Heart right ventricle (tissue), 16 donors: ENCODE measurements around the gene HEXD. TPM values are rescaled to one million over a fixed set of nuclear protein-coding genes. Genes with fewer than 3 reads are reported as not detected.

Experiments
- ATAC-seq, 8 donors: fragments of 200-7000 bp; cut with Tn5 transposase; one replicate each; pipeline ENCODE4 v1.9.1; 2020; ENCODE audit warnings: mild to moderate bottlenecking in 8 of 8, moderate library complexity in 8 of 8, moderate number of reproducible peaks in 1 of 8
- DNase-seq, 2 donors: peaks; one replicate each; pipeline ENCODE4 v3.0.0-alpha.2; 2020
- H3K27ac ChIP-seq, 10 donors: fragments of 200-600 bp; sonication (generic) in 2 of 10; one replicate each; pipeline versions ENCODE4 v1.5.0 to v1.8.0; 2020 to 2022; ENCODE audit warnings: mild to moderate bottlenecking in 3 of 10
- H3K27me3 ChIP-seq, 7 donors: fragments of 200-600 bp; one replicate each; pipeline ENCODE4 v1.8.0; 2021 to 2022; ENCODE audit warnings: mild to moderate bottlenecking in 2 of 7
- H3K36me3 ChIP-seq, 9 donors: fragments of 200-600 bp; sonication (generic) in 1 of 9; one replicate each; pipeline versions ENCODE4 v1.5.0 to v1.8.0; 2020 to 2022; ENCODE audit warnings: mild to moderate bottlenecking in 2 of 9
- H3K4me1 ChIP-seq, 9 donors: fragments of 200-600 bp; sonication (generic) in 1 of 9; one replicate each; pipeline versions ENCODE4 v1.5.0 to v1.8.0; 2020 to 2022; ENCODE audit warnings: mild to moderate bottlenecking in 4 of 9
- H3K4me3 ChIP-seq, 10 donors: fragments of 200-600 bp; sonication (generic) in 2 of 10; one replicate each; pipeline versions ENCODE4 v1.5.0 to v1.8.0; 2020 to 2022; ENCODE audit warnings: mild to moderate bottlenecking in 7 of 10, moderate library complexity in 2 of 10
- H3K9me3 ChIP-seq, 11 donors: fragments of 200-600 bp in 10 of 11; sonication (generic) in 2 of 11; one replicate each; pipeline versions ENCODE4 v1.5.0 to v1.8.0; 2013 to 2022; ENCODE audit warnings: mild to moderate bottlenecking in 2 of 11, control low read depth in 1 of 11, moderate library complexity in 1 of 11
- CTCF ChIP-seq, 9 donors: fragments of 200-600 bp; sonication (generic) in 2 of 9; IDR thresholded peaks; one replicate each; pipeline versions ENCODE4 v1.5.0 to v1.8.0; 2021 to 2022; ENCODE audit warnings: antibody characterized with exemption in 9 of 9, mild to moderate bottlenecking in 5 of 9, moderate library complexity in 1 of 9
- WGBS, 2 donors: extraction: QIAGEN DNeasy Blood & Tissue Kit; methylation state at CpG; one replicate each; pipeline ENCODE4 v1.1.7; 2013; ENCODE audit warnings: inconsistent platforms in 1 of 2; 5-methylcytosine and 5-hydroxymethylcytosine counted together
- intact Hi-C, 10 donors: fragments of 100-400 bp; cut with DNase I; formaldehyde crosslinking; loops; one replicate each; pipeline versions ENCODE4 v1.11.1 to v1.14.2; 2022
- polyA plus RNA-seq, 2 donors: library from polyadenylated mRNA; stranded (reverse); fragments of 200-250 nt; gene quantifications; one replicate each; pipeline ENCODE4 v1.2.3, GENCODE V29; 2013
- total RNA-seq, 10 donors: library from RNA; stranded (reverse); fragmentation: NEBNext Ultra II Directional in 3 of 10; extraction: Animal tissue kit (Norgen Biotek cat#: 25700) in 3 of 10; gene quantifications; one replicate each; pipeline versions ENCODE4 v1.2.1 to v1.2.4, GENCODE V29; 2021 to 2023
- donor health status: Arrhythmogenic right ventricular cardiomyopathy.
- donor health status: ischemic (EF 13 %, LVEDD 7.1; RV severe dilation, severe dysfunction).
- donor health status: healthy with polysubstance abuse.
- donor health status: DM: no; HTN: yes; CAD: no.
- donor health status: DM: no; HTN: no; CAD: no.
- donor health status: ischemic (EF 25% LVEDD 6.9; RV normal size, moderate dysfunction).
- donor health status: ischemic (EF 25% LVEDD 5.7; RV mildly dilated, moderate dysfunction).
- donor health status: healthy.
- donor health status: DM: yes; HTN: yes; CAD: no.
- donor health status: Ischemic cardiomyopathy.
- donor health status: ischemic (EF 35%, LVEDD 5.7; RV mildly dilated, moderate dysfunction).
- donor health status: nonischemic (EF 11% LVEDD 7.7; RV severe dilation, severe dysfunction).
- donor health status: DM: yes; HTN: yes; CAD: no.
- donor health status: PGD.
- donor health status: ischemic (EF 29% LVEDD 5.4; RV normal size, mild dysfunction).
- donor health status: nonischemic (EF 23%, LVEDD 6.1; RV moderate dilation, normal function).

Gene HEXD
- total and polyA plus RNA-seq, 12 donors, result 9.4 to 53.3 (median 13.5) TPM

DNA sequence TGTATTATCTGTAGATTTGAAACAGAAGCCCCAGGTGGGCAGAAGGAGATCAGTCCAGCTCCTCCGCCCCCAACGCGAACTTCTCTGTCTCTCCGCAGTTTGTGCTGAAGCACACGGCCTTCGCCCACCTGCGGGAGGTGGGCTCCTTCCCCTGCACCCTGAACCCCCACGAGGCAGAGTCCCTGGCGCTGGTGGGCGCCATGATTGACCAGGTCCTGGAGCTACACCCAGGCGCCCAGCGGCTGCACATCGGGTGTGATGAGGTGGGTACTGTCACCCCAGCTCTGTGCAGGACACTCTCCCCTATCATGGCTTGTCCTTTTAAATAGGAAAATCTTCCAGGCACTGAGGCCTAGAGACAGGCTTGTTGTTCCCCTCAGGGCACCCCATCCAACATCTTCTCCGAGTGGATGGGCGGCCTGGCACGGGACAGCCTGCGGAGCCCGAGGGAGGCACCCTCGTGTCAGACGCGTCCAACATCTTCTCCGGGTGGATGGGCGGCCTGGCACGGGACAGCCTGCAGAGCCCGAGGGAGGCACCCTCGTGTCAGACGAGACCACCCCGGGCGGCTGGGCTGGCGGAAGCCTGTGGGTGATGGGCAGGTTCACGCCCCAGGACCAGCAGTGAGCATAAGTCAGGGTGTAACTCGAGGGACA lies 15.5 kb downstream of the HEXD start:
- no peak overlapping the region for H3K4me3 ChIP-seq
- no peaks in the 10 kb centered on the region for H3K9me3 ChIP-seq
- H3K36me3 ChIP-seq, result peaks cover 0 to 82% (median 4%) of the 10 kb centered on the region in 9 donors
- DNase-seq, result no peak
- intact Hi-C loops, result no loop called here
- H3K4me1 ChIP-seq, result peaks cover 0 to 7% (median 0%) of the 10 kb centered on the region in 9 donors
- no peak for ATAC-seq
- WGBS, 2 donors, result 94 to 95% methylated on average over 32 of the region's 32 CpGs
- no peak for TF ChIP-seq CTCF (IDR thresholded peaks at IDR 0.05)
- H3K27ac ChIP-seq, result no peak overlapping the region
- H3K27me3 ChIP-seq, result no peaks in the 10 kb centered on the region

GRCh38 chr17:82434216-82434565 lies 16.0 kb downstream of the HEXD start:
- Histone ChIP-seq H3K4me3 (no peak overlapping the region), H3K27me3 (no peaks in the 10 kb centered on the region), H3K9me3 (no peaks in the 10 kb centered on the region), H3K36me3 (peaks cover 0 to 82% (median 4%) of the 10 kb centered on the region in 9 donors), H3K4me1 (peaks cover 0 to 7% (median 0%) of the 10 kb centered on the region in 9 donors), H3K27ac (peak overlapping the region in 1 of 10 donors; percentile 24)
- no peak for ATAC-seq
- intact Hi-C loops, result no loop called here
- no peak for DNase-seq
- 80 to 84% methylated on average over 3 of the region's 3 CpGs for WGBS, 2 donors
- no peak for TF ChIP-seq CTCF (IDR thresholded peaks at IDR 0.05)

DNA sequence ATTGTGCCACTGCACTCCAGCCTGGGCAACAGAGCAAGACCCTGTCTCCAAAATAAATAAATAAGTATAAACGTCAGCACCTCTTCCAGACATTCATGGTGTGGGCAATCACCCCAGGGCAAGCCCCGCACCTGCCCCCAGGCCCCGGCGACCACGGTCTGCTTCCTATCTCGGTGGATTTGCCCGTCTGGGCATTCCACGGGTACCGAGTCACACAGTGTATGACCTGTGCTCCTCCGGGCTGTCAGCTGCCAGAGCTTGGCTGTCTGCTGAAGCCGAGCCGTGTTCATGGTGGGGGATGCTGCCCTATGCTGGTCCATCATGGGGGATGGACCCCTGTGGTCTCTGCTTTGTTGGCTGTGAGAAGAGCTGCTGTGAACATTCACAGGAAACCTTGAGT lies 17.0 kb downstream of the HEXD start:
- intact Hi-C loops, result no loop called here
- DNase-seq (no peak), ATAC-seq (no peak)
- Histone ChIP-seq H3K4me1 (peaks cover 0 to 12% (median 0%) of the 10 kb centered on the region in 9 donors), H3K36me3 (peaks cover 0 to 85% (median 4%) of the 10 kb centered on the region in 9 donors), H3K27me3 (no peaks in the 10 kb centered on the region), H3K9me3 (no peaks in the 10 kb centered on the region), H3K27ac (no peak overlapping the region), H3K4me3 (no peak overlapping the region)
- no peak for TF ChIP-seq CTCF (IDR thresholded peaks at IDR 0.05)
- 90 to 92% methylated on average over 12 of the region's 12 CpGs for WGBS, 2 donors

GRCh38 chr17:82435601-82436583 lies 17.7 kb downstream of the HEXD start:
- Histone ChIP-seq H3K4me3 (no peak overlapping the region), H3K4me1 (peaks cover 0 to 20% (median 0%) of the 10 kb centered on the region in 9 donors), H3K27ac (no peak overlapping the region), H3K36me3 (peaks cover 0 to 83% (median 4%) of the 10 kb centered on the region in 9 donors), H3K9me3 (no peaks in the 10 kb centered on the region), H3K27me3 (no peaks in the 10 kb centered on the region)
- 89 to 92% methylated on average over 43 of the region's 43 CpGs for WGBS, 2 donors
- ATAC-seq (no peak), DNase-seq (no peak)
- TF ChIP-seq CTCF (IDR thresholded peaks at IDR 0.05), result no peak
- intact Hi-C loops, result no loop called here
